Gastrocnemius medialis (tissue), 4 donors: ENCODE results near the gene LIN54. TPM values are rescaled to one million over a fixed set of nuclear protein-coding genes. Genes with fewer than 3 reads are reported as not detected.
"Not testable (repeated sequence)": the region's sequence is repeated elsewhere in the genome, so short reads cannot be mapped to it uniquely, and the experiment has no call there.

Experiments used
- ATAC-seq, 2 donors: fragments of 150-250 bp; one replicate each; pipeline ENCODE4 v1.9.1; 2016
- DNase-seq, 2 donors: peaks; one replicate each; pipeline ENCODE4 v3.0.0-alpha.2; 2019
- H3K27ac ChIP-seq, 4 donors: fragments of 200-600 bp; sonication (generic); 1 replicate in 1 of 4; 2 replicates in 3 of 4; pipeline ENCODE4 v1.5.1; 2016 to 2018; ENCODE audit warnings: mild to moderate bottlenecking in 2 of 4, moderate library complexity in 1 of 4
- H3K27me3 ChIP-seq, 3 donors: fragments of 200-600 bp; sonication (generic) in 2 of 3; 1 replicate in 1 of 3; 2 replicates in 2 of 3; pipeline versions ENCODE4 v1.5.1 to v1.6.0; 2016 to 2019; ENCODE audit warnings: mild to moderate bottlenecking in 1 of 3, moderate library complexity in 1 of 3
- H3K36me3 ChIP-seq, 2 donors: fragments of 200-600 bp; sonication (generic) in 1 of 2; one replicate each; pipeline ENCODE4 v1.5.1; 2017 to 2018
- H3K4me1 ChIP-seq, 2 donors: fragments of 200-600 bp; sonication (generic) in 1 of 2; one replicate each; pipeline ENCODE4 v1.5.1; 2016 to 2017; ENCODE audit warnings: mild to moderate bottlenecking in 2 of 2
- H3K4me3 ChIP-seq, 4 donors: fragments of 200-600 bp; sonication (generic) in 3 of 4; 1 replicate in 1 of 4; 2 replicates in 3 of 4; pipeline ENCODE4 v1.5.1; 2016 to 2019; ENCODE audit warnings: mild to moderate bottlenecking in 2 of 4
- H3K9me3 ChIP-seq, 3 donors: fragments of 200-600 bp; sonication (generic) in 2 of 3; 1 replicate in 1 of 3; 2 replicates in 2 of 3; pipeline ENCODE4 v1.5.1; 2016 to 2019
- CTCF ChIP-seq, 5 experiments: fragments of 450-650 bp in 3 of 5; fragments of 200-600 bp in 2 of 5; sonication (generic) in 2 of 5; IDR thresholded peaks in 4 of 5; conservative IDR thresholded peaks in 1 of 5; 1 replicate in 4 of 5; 2 replicates in 1 of 5; pipeline ENCODE4 v1.5.1; 2016 to 2019; ENCODE audit warnings: antibody characterized with exemption in 5 of 5, mild to moderate bottlenecking in 3 of 5, moderate library complexity in 3 of 5
- POLR2A ChIP-seq, 2 donors: fragments of 450-650 bp; IDR thresholded peaks; one replicate each; pipeline ENCODE4 v1.6.1; 2017; ENCODE audit warnings: antibody characterized with exemption in 2 of 2, mild to moderate bottlenecking in 2 of 2, moderate library complexity in 2 of 2
- in situ Hi-C, 4 donors: fragments of 200-750 bp; cut with MboI; loops; one replicate each; pipeline versions ENCODE4 v1.15.0 to v1.8.0; 2017; ENCODE audit warnings: low sequenced_read_pairs in 4 of 4
- intact Hi-C: fragments of 100-400 bp; cut with DNase I; formaldehyde crosslinking; loops from one replicate; pipeline ENCODE4 v1.15.1; 2023; ENCODE audit warnings: low total_unique reads
- total RNA-seq, 4 donors: library from RNA; depleted of rRNA; stranded (reverse); fragments of >200 nt; gene quantifications; one replicate each; pipeline versions ENCODE4 v1.1.0 to v1.2.3, GENCODE V29; 2016

Gene LIN54
- total RNA-seq, 4 donors from 2014 or later = 12.0 to 25.0 (median 14.5) TPM

- no peak overlapping the region for H3K27ac ChIP-seq
- in situ Hi-C loops (no loop called here), intact Hi-C loops (no loop called here)
- H3K36me3 ChIP-seq = no peaks in the 10 kb centered on the region
- ATAC-seq (no peak), DNase-seq (no peak)
- no peaks in the 10 kb centered on the region for H3K27me3 ChIP-seq
- H3K4me1 ChIP-seq = no peaks in the 10 kb centered on the region
- no peaks in the 10 kb centered on the region for H3K9me3 ChIP-seq
- TF ChIP-seq POLR2A (IDR thresholded peaks at IDR 0.05) (no peak), CTCF (IDR thresholded peaks at IDR 0.05 in 4 of 5, conservative IDR thresholded peaks at IDR 0.05 in 1 of 5) (no peak)
- H3K4me3 ChIP-seq = no peak overlapping the region
Observed at GRCh38 chr4:82994834-82995233, 15.8 kb downstream of the LIN54 start.

- Histone ChIP-seq H3K27me3 (no peaks in the 10 kb centered on the region), H3K9me3 (no peaks in the 10 kb centered on the region), H3K4me3 (no peak overlapping the region), H3K27ac (no peak overlapping the region), H3K4me1 (no peaks in the 10 kb centered on the region), H3K36me3 (no peaks in the 10 kb centered on the region)
- intact Hi-C loops = no loop called here
- ATAC-seq = no peak
- no peak for DNase-seq
- no peak for TF ChIP-seq CTCF (IDR thresholded peaks at IDR 0.05 in 4 of 5, conservative IDR thresholded peaks at IDR 0.05 in 1 of 5)
- no peak for TF ChIP-seq POLR2A (IDR thresholded peaks at IDR 0.05)
- in situ Hi-C loops = no loop called here
Observed at GRCh38 chr4:82989575-82990429, 20.8 kb downstream of the LIN54 start.

- ATAC-seq (no peak), DNase-seq (no peak)
- intact Hi-C loops = no loop called here
- Histone ChIP-seq H3K9me3 (no peaks in the 10 kb centered on the region), H3K36me3 (peaks cover 0 to 10% of the 10 kb centered on the region in 2 donors), H3K27me3 (no peaks in the 10 kb centered on the region), H3K27ac (no peak overlapping the region), H3K4me1 (no peaks in the 10 kb centered on the region), H3K4me3 (no peak overlapping the region)
- TF ChIP-seq POLR2A (IDR thresholded peaks at IDR 0.05) = no peak
- TF ChIP-seq CTCF (IDR thresholded peaks at IDR 0.05 in 4 of 5, conservative IDR thresholded peaks at IDR 0.05 in 1 of 5) = no peak
- in situ Hi-C loops = no loop called here
Observed at GRCh38 chr4:82988323-82988832, 22.2 kb downstream of the LIN54 start.

GRCh38 chr4:82987519-82987918, 23.1 kb downstream of the LIN54 start:
- H3K9me3 ChIP-seq, H3K27me3 ChIP-seq, DNase-seq, H3K4me3 ChIP-seq, ATAC-seq, intact Hi-C loops, H3K27ac ChIP-seq, in situ Hi-C loops, H3K4me1 ChIP-seq: not testable (repeated sequence)
- peaks cover 0 to 17% of the 10 kb centered on the region in 2 donors for H3K36me3 ChIP-seq

- DNase-seq (no peak), ATAC-seq (no peak)
- intact Hi-C loops = no loop called here
- H3K27me3 ChIP-seq = no peaks in the 10 kb centered on the region
- H3K4me3 ChIP-seq = no peak overlapping the region
- TF ChIP-seq POLR2A (IDR thresholded peaks at IDR 0.05) (no peak), CTCF (IDR thresholded peaks at IDR 0.05 in 4 of 5, conservative IDR thresholded peaks at IDR 0.05 in 1 of 5) (no peak)
- no peaks in the 10 kb centered on the region for H3K4me1 ChIP-seq
- in situ Hi-C loops = no loop called here
- H3K9me3 ChIP-seq = no peaks in the 10 kb centered on the region
- H3K27ac ChIP-seq = no peak overlapping the region
- peaks cover 0 to 21% of the 10 kb centered on the region in 2 donors for H3K36me3 ChIP-seq
Observed at GRCh38 chr4:82984459-82984858, 26.2 kb downstream of the LIN54 start.
